Neural cell (in vitro differentiated cells): ENCODE data around the gene RBM34. TPM values are rescaled to one million over a fixed set of nuclear protein-coding genes. Genes with fewer than 3 reads are reported as not detected.
A peak's percentile ranks its signal among the peaks of the same experiment; 100 is the strongest.

ENCODE experiments used
- H2AFZ ChIP-seq: fragments of 200-600, 300-800 bp; sonication (generic), shearing (Covaris generic); 2 replicates; pipeline ENCODE4 v1.6.0; 2014; ENCODE audit warnings: low read depth, mild to moderate bottlenecking, antibody characterized with exemption, low read length, moderate library complexity
- H3F3A ChIP-seq: fragments of 200-600 bp; shearing (Covaris generic); 2 replicates; pipeline ENCODE4 v1.6.1; 2016; ENCODE audit warnings: mild to moderate bottlenecking, moderate library complexity, mixed read lengths, antibody characterized with exemption, low read length; ENCODE audit not compliant: insufficient read depth, poor library complexity, severe bottlenecking
- H3K27ac ChIP-seq: fragments of 200-600, 300-800 bp; sonication (generic), shearing (Covaris generic); 2 replicates; pipeline ENCODE4 v1.5.1; 2014; ENCODE audit warnings: mild to moderate bottlenecking, low read length, moderate library complexity
- H3K27me3 ChIP-seq: fragments of 300-800, 200-600 bp; sonication (generic), shearing (Covaris generic); 2 replicates; pipeline ENCODE4 v1.6.0; 2014; ENCODE audit warnings: mild to moderate bottlenecking, low read depth, low read length, moderate library complexity; ENCODE audit not compliant: insufficient read depth
- H3K36me3 ChIP-seq: fragments of 300-800, 200-600 bp; sonication (generic), shearing (Covaris generic); 2 replicates; pipeline ENCODE4 v1.5.1; 2014; ENCODE audit warnings: mild to moderate bottlenecking, antibody characterized with exemption, low read length, moderate library complexity; ENCODE audit not compliant: insufficient read depth
- H3K4me2 ChIP-seq: fragments of 300-800, 200-600 bp; sonication (generic), shearing (Covaris generic); 2 replicates; pipeline ENCODE4 v1.6.0; 2014; ENCODE audit warnings: mild to moderate bottlenecking, low read length
- H3K4me3 ChIP-seq: fragments of 300-800, 200-600 bp; sonication (generic), shearing (Covaris generic); 2 replicates; pipeline ENCODE4 v1.5.1; 2014; ENCODE audit warnings: mild to moderate bottlenecking, low read length, moderate library complexity
- H3K79me2 ChIP-seq: fragments of 200-600 bp; shearing (Covaris generic); replicated peaks from 2 replicates; pipeline ENCODE4 v1.6.0; 2014; ENCODE audit warnings: mild to moderate bottlenecking, low read length, moderate library complexity; ENCODE audit not compliant: insufficient read depth
- H3K9ac ChIP-seq: fragments of 300-800, 200-600 bp; sonication (generic), shearing (Covaris generic); 2 replicates; pipeline ENCODE4 v1.6.1; 2016; ENCODE audit warnings: mild to moderate bottlenecking, low read length, mixed read lengths
- H3K9me2 ChIP-seq: fragments of 200-600 bp; shearing (Covaris generic); 2 replicates; pipeline ENCODE4 v1.6.1; 2016; ENCODE audit warnings: mild to moderate bottlenecking, low read length, mixed read lengths; ENCODE audit not compliant: insufficient read depth
- H3K9me3 ChIP-seq: fragments of 200-600, 300-800 bp; sonication (generic), shearing (Covaris generic); 2 replicates; pipeline ENCODE4 v1.6.1; 2016; ENCODE audit warnings: mild to moderate bottlenecking, mixed run types, low read length, moderate library complexity, mixed read lengths
- H4K20me1 ChIP-seq: fragments of 200-600 bp; shearing (Covaris generic); 2 replicates; pipeline ENCODE4 v1.6.1; 2016; ENCODE audit warnings: mild to moderate bottlenecking, mixed run types; ENCODE audit not compliant: insufficient read depth
- EP300 ChIP-seq: fragments of 450-650 bp; conservative IDR thresholded peaks from 2 replicates; pipeline ENCODE4 v1.6.1; 2014; ENCODE audit warnings: antibody characterized with exemption, mild to moderate bottlenecking, moderate library complexity; ENCODE audit not compliant: poor library complexity, severe bottlenecking
- EZH2 ChIP-seq: fragments of 200-600, 300-800 bp; shearing (Covaris generic), sonication (generic); IDR thresholded peaks from 2 replicates; pipeline ENCODE4 v1.6.1; 2014; ENCODE audit warnings: antibody characterized with exemption, low read length, borderline replicate concordance, mild to moderate bottlenecking; ENCODE audit not compliant: insufficient read depth, poor library complexity, severe bottlenecking
- MXI1 ChIP-seq: fragments of 450-650 bp; conservative IDR thresholded peaks from 2 replicates; pipeline ENCODE4 v1.6.1; 2014; ENCODE audit warnings: antibody characterized with exemption, mild to moderate bottlenecking; ENCODE audit not compliant: poor library complexity, severe bottlenecking
- POLR2AphosphoS5 ChIP-seq: IDR thresholded peaks from 2 replicates; pipeline ENCODE4 v1.6.1; 2012
- RAD21 ChIP-seq: fragments of 450-650 bp; conservative IDR thresholded peaks from 2 replicates; pipeline ENCODE4 v1.6.1; 2014; ENCODE audit warnings: antibody characterized with exemption, mild to moderate bottlenecking, moderate library complexity
- SMC3 ChIP-seq: fragments of 450-650 bp; conservative IDR thresholded peaks from 2 replicates; pipeline ENCODE4 v1.6.1; 2014; ENCODE audit warnings: antibody characterized with exemption, mild to moderate bottlenecking, moderate library complexity; ENCODE audit not compliant: poor library complexity
- TAF1 ChIP-seq: IDR thresholded peaks from 2 replicates; pipeline ENCODE4 v1.6.1; 2012; ENCODE audit warnings: low read depth
- polyA plus RNA-seq: library from polyadenylated mRNA; depleted of rRNA; stranded (reverse); fragments of >200 nt; gene quantifications from 2 replicates; pipeline ENCODE4 v1.2.3, GENCODE V29; 2014
- TF ChIP-seq, protein P1 (sequence below): IDR thresholded peaks from 2 replicates; pipeline ENCODE4 v1.6.1; 2012; ENCODE audit warnings: borderline replicate concordance
- TF ChIP-seq, protein P2 (sequence below): fragments of 450-650 bp; IDR thresholded peaks from 2 replicates; pipeline ENCODE4 v1.5.1; 2014; ENCODE audit warnings: antibody characterized with exemption, mild to moderate bottlenecking, moderate library complexity; ENCODE audit not compliant: poor library complexity, severe bottlenecking

RBM34 gene
- polyA plus RNA-seq, 1 donor from 2014 or later: 128 TPM

DNA sequence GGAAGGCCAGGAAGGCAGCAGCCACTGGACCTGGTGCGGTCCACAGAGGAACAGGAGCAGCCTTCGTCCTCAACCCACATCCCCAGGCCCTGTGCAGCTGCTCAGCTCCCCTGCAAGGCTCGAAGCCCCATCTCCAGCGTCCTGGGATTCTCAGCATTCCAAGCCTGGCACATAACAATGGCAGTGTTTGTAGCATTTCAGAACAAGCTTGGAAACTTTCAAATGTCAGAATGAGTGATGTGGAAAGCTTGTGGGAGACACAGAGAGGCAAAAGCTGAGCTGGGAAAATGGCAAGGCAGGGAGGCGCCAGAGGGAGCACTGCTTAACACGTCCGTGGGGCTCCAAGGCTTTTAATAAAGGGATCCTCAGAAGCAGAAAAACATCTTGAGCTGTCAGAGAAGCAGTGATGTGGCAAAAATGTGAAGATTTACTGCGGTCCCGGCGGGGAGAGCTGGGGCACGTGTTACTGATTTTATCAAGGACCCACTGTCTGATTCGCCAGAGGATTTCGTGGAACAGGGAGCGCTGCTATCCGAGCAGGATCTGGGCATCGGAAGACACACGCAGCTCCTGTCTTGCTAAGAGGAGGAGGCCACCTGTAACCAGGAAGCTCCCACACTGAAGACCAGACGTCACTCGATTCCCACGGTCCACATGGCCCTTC, 70.5 kb downstream of the RBM34 start:
- Histone ChIP-seq H3K36me3 (no peaks in the 10 kb centered on the region), H3K4me2 (peak overlapping the region; percentile 49), H3K9me3 (no peaks in the 10 kb centered on the region), H3K79me2 (no peaks in the 10 kb centered on the region), H3F3A (no peaks in the 10 kb centered on the region), H3K27ac (peak overlapping the region; percentile 88), H3K4me3 (peak overlapping the region; percentile 52), H3K9ac (peak overlapping the region; percentile 57), H3K9me2 (no peaks in the 10 kb centered on the region), H2AFZ (no peak overlapping the region), H4K20me1 (no peaks in the 10 kb centered on the region), H3K27me3 (no peaks in the 10 kb centered on the region)
- TF ChIP-seq, protein P1, sequence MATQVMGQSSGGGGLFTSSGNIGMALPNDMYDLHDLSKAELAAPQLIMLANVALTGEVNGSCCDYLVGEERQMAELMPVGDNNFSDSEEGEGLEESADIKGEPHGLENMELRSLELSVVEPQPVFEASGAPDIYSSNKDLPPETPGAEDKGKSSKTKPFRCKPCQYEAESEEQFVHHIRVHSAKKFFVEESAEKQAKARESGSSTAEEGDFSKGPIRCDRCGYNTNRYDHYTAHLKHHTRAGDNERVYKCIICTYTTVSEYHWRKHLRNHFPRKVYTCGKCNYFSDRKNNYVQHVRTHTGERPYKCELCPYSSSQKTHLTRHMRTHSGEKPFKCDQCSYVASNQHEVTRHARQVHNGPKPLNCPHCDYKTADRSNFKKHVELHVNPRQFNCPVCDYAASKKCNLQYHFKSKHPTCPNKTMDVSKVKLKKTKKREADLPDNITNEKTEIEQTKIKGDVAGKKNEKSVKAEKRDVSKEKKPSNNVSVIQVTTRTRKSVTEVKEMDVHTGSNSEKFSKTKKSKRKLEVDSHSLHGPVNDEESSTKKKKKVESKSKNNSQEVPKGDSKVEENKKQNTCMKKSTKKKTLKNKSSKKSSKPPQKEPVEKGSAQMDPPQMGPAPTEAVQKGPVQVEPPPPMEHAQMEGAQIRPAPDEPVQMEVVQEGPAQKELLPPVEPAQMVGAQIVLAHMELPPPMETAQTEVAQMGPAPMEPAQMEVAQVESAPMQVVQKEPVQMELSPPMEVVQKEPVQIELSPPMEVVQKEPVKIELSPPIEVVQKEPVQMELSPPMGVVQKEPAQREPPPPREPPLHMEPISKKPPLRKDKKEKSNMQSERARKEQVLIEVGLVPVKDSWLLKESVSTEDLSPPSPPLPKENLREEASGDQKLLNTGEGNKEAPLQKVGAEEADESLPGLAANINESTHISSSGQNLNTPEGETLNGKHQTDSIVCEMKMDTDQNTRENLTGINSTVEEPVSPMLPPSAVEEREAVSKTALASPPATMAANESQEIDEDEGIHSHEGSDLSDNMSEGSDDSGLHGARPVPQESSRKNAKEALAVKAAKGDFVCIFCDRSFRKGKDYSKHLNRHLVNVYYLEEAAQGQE: peak; percentile 97
- TF ChIP-seq RAD21 (peak; percentile 44), TAF1 (no peak), POLR2AphosphoS5 (peak; percentile 64), MXI1 (no peak), EZH2 (no peak), EP300 (peak; percentile 70), SMC3 (peak; percentile 51)
- TF ChIP-seq, protein P2, sequence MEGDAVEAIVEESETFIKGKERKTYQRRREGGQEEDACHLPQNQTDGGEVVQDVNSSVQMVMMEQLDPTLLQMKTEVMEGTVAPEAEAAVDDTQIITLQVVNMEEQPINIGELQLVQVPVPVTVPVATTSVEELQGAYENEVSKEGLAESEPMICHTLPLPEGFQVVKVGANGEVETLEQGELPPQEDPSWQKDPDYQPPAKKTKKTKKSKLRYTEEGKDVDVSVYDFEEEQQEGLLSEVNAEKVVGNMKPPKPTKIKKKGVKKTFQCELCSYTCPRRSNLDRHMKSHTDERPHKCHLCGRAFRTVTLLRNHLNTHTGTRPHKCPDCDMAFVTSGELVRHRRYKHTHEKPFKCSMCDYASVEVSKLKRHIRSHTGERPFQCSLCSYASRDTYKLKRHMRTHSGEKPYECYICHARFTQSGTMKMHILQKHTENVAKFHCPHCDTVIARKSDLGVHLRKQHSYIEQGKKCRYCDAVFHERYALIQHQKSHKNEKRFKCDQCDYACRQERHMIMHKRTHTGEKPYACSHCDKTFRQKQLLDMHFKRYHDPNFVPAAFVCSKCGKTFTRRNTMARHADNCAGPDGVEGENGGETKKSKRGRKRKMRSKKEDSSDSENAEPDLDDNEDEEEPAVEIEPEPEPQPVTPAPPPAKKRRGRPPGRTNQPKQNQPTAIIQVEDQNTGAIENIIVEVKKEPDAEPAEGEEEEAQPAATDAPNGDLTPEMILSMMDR: peak; percentile 56

DNA sequence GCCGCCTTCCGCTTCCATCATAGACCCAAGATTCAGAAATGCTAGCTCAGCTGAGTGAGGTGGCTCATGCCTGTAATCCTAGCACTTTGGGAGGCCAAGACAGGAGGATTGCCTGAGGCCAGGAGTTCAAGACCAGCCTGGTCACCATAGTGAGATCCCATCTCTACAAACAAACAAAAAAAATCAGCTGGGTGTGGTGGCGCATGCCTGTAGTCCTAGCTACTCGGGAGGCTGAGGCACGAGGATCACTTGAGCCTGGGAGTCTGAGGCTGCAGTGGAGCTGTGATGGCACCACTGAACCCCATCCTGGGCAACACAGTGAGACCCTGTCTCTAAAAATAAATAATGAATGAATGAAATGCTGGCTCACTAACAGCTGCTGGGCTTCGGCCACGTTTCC, 72.1 kb downstream of the RBM34 start:
- no peaks in the 10 kb centered on the region for H4K20me1 ChIP-seq
- no peaks in the 10 kb centered on the region for H3K79me2 ChIP-seq
- no peaks in the 10 kb centered on the region for H3F3A ChIP-seq
- H3K9me3 ChIP-seq: no peaks in the 10 kb centered on the region
- no peak overlapping the region for H3K4me2 ChIP-seq
- no peak for TF ChIP-seq POLR2AphosphoS5
- TF ChIP-seq, protein P2: no peak
- TF ChIP-seq EP300: no peak
- TF ChIP-seq, protein P1: no peak
- TF ChIP-seq SMC3: no peak
- TF ChIP-seq TAF1: no peak
- TF ChIP-seq MXI1: no peak
- TF ChIP-seq RAD21: no peak
- TF ChIP-seq EZH2: no peak
- no peak overlapping the region for H3K4me3 ChIP-seq
- no peak overlapping the region for H2AFZ ChIP-seq
- no peaks in the 10 kb centered on the region for H3K27me3 ChIP-seq
- no peaks in the 10 kb centered on the region for H3K9me2 ChIP-seq
- H3K9ac ChIP-seq: no peak overlapping the region
- no peak overlapping the region for H3K27ac ChIP-seq
- H3K36me3 ChIP-seq: no peaks in the 10 kb centered on the region
